Testis (tissue), 2 donors: ENCODE results near the gene NUP35.

Experiments
- POLR2A ChIP-seq: fragments of 450-650 bp; IDR thresholded peaks from one replicate; pipeline ENCODE4 v1.6.1; 2017; ENCODE audit warnings: antibody characterized with exemption, mild to moderate bottlenecking, moderate library complexity
- TF ChIP-seq, protein P1 (sequence below), 3 experiments: fragments of 450-650 bp in 2 of 3; fragments of 200-600 bp in 1 of 3; sonication (generic) in 1 of 3; IDR thresholded peaks; one replicate each; pipeline ENCODE4 v1.5.1; 2016 to 2019; ENCODE audit warnings: antibody characterized with exemption in 3 of 3, mild to moderate bottlenecking in 2 of 3, moderate library complexity in 1 of 3

- TF ChIP-seq, protein P1, sequence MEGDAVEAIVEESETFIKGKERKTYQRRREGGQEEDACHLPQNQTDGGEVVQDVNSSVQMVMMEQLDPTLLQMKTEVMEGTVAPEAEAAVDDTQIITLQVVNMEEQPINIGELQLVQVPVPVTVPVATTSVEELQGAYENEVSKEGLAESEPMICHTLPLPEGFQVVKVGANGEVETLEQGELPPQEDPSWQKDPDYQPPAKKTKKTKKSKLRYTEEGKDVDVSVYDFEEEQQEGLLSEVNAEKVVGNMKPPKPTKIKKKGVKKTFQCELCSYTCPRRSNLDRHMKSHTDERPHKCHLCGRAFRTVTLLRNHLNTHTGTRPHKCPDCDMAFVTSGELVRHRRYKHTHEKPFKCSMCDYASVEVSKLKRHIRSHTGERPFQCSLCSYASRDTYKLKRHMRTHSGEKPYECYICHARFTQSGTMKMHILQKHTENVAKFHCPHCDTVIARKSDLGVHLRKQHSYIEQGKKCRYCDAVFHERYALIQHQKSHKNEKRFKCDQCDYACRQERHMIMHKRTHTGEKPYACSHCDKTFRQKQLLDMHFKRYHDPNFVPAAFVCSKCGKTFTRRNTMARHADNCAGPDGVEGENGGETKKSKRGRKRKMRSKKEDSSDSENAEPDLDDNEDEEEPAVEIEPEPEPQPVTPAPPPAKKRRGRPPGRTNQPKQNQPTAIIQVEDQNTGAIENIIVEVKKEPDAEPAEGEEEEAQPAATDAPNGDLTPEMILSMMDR (IDR thresholded peaks at IDR 0.05) = no peak
- TF ChIP-seq POLR2A = no peak
Measured at GRCh38 chr2:183124957-183125255, 663 bp downstream of the NUP35 start.
